ELR (cell line): ENCODE results near the gene CREB5.

Source experiments
- DNase-seq: peaks from one replicate; pipeline ENCODE4 v3.0.0-alpha.2; 2015; ENCODE audit warnings: low read depth

The CREB5 gene

GRCh38 chr7:28479507-28479947, 67.2 kb downstream of the CREB5 start:
- DNase-seq, result no peak

DNA sequence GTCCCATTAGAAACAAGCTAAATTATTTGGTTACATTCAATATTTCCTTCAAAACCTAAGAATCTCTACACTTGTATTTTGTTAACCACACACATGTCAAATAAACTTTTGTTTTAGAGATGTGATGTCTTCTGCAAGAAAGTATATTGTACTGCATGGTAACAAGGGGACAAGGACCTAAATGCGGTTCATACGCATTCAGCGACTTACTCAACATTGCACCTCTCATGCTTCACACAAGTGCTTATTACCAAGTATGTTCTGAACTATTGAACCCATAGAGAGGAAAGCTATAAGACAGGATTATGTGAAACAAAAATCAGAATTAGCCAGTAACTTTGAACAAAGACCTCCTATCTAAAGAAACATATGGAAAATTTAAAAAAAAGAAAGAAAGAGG, 68.3 kb downstream of the CREB5 start:
- DNase-seq, result no peak

GRCh38 chr7:28481091-28481926, 69.0 kb downstream of the CREB5 start:
- no peak for DNase-seq

GRCh38 chr7:28483112-28483511, 70.8 kb downstream of the CREB5 start:
- no peak for DNase-seq

DNA sequence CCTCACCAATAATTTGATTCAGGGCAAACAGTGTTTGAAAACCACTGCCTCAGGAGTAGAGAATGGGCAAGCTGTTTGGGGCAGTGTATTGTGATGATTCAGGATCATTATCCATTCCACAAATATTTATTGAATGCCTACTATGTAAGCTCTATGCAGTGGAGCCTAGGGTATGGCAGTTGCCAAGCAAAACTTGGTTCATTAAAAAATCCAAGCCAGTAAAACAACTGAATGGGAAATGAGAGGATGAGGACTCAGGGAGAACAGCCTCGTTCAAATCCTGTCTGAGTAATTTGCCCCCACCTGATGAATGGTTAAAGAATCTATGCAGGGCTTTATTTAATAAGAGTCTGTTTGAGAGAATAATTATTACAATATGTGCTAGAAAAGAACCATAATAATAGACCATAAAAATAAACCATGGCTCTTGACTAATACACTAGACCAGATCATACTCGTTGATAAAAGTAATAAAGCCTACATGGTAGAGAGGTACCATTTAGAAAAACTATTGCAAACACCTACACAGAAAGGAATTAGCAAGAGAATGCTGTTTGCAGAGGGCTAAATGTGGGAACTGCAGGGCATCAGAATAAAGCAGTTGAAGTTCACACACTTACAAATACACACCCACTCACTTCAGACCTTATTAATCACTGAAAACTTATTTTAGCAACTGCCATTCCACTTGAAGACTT, 71.7 kb downstream of the CREB5 start:
- DNase-seq, result peak; percentile 35

GRCh38 chr7:28484606-28484935, 72.3 kb downstream of the CREB5 start:
- no peak for DNase-seq

GRCh38 chr7:28487487-28487886, 75.2 kb downstream of the CREB5 start:
- DNase-seq, result no peak

DNA sequence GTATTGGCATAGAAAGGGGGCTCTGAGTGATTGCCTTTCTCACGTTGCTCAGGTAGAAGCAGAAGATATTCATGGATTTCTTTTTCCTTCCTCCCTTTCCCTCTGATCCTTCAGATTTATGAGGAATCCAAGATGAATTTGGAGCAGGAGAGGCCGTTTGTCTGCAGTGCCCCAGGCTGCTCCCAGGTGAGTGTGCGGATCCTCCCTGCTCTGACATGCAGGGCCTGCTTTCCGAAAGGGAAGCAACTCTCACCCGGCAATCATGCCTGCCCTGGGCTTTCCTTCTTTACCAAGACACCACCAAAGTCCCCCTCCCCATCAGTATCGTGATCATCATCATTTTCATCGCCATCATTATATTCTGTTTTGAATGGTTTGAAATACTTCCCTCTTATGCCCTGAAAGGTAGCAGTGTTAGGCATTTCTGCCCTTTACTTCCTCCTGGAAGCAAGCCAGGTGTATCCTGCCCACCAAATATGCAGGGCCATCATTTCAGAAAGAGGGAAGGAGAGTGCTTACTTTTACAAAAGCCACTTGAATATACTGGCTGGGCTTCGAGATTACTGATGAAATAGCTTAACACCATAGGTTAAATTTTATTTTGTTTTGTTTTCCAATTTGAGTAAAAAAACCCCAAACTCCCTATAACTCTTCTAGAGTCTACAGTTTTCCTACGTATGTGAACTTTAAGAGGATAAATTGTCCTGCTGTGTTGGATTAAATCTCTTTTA, 75.9 kb downstream of the CREB5 start:
- DNase-seq, result no peak

DNA sequence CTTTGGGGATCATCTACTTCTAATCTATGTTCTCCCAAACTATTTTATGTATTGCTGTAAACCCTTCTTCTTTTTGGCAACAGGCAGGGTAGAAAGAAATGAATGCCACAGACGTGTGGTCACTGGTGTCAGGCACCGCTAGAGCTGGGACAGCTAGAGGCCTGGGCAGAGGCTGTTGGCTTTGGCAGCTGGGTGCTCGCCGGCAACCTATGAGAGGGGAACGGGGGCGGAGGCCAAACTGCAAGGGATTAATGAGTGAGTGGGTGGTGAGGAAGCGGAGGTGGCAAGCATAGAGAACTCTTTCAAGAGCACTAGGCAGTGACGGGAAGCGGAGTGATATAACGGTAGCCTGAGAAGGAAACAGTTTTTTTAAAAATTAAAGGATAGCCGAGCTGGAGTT, 78.5 kb downstream of the CREB5 start:
- DNase-seq, result no peak

- DNase-seq, result no peak
Measured at GRCh38 chr7:28493477-28493876, 81.2 kb downstream of the CREB5 start.

- DNase-seq, result no peak
Measured at GRCh38 chr7:28497009-28497408, 84.7 kb downstream of the CREB5 start.

- no peak for DNase-seq
Measured at GRCh38 chr7:28498636-28499035, 86.3 kb downstream of the CREB5 start.

- no peak for DNase-seq
Measured at GRCh38 chr7:28500138-28500537, 87.8 kb downstream of the CREB5 start.

- no peak for DNase-seq
Measured at GRCh38 chr7:28502408-28502807, 90.1 kb downstream of the CREB5 start.

- no peak for DNase-seq
Measured at GRCh38 chr7:28503396-28503795, 91.1 kb downstream of the CREB5 start.

- no peak for DNase-seq
Measured at GRCh38 chr7:28505014-28505413, 92.7 kb downstream of the CREB5 start.

DNA sequence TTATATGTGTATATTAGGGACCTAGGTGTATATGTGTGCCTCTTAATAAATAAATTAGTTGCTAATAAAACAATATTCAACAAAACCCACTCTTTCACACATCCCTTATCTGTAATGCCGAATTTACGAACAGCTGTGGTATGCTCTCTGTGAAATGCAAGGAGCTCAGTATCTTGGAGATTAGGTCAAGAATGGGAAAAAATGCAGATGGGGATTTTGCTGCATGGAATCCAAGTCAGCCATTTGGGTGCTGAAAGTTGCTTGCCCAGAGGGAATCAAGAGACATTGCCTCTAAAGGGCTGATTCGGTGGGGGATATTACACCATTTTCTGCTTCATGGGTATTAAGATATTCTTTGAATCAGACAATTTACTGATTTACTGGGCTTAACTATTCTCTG, 93.5 kb downstream of the CREB5 start:
- DNase-seq, result no peak

DNA sequence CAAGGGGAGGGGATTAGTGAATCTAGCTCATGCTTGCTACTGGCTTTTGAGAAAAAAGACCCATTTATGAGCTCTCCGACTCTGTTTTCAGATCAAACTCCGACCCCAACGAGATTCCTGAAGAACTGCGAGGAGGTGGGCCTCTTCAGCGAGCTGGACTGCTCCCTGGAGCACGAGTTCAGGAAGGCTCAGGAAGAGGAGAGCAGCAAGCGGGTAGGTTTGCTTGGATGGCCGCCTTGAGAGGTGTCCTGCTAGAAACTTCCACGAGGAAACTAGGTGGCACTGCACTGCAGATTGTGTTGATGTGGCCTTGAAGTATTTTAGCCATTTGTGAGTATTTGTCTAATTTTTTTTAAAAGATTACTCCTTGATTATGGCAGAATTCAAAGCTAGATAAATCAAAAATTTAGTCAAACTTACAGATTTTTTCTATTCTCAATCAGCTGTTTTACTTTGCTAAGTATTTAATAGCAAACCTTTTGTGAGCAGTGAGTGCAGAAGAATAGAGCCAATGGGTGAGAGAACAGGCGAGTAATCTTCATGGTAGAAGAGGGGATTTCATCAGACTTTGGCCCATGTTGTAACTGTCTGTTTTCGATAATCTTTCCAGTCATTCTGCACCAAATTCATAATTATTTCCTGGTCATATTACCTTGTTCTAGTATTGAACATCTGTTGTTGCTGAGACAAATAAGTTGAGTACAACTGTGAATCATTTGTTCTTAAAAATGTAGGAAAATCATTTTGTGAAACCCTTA, 95.4 kb downstream of the CREB5 start:
- DNase-seq, result no peak

GRCh38 chr7:28509251-28510025, 97.1 kb downstream of the CREB5 start:
- DNase-seq, result no peak

DNA sequence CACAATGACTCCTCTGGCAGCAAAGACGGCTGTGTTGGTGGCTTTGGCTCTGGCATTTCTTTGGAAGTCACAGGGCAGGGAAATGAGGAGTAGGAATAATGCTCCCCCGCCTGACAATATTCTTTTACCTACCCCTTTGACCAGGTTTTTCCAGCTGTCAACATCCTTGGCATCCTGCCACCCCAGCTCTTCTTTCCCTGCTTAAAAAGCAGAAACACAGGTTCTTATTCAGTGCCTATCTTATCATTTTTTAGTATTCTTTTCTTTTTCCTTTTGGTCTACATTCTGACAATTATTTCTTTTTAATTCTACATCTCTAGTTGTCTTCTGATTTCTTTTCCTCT, 97.7 kb downstream of the CREB5 start:
- no peak for DNase-seq

GRCh38 chr7:28512668-28513440, 100.5 kb downstream of the CREB5 start:
- DNase-seq, result no peak
